Stimulated activated naive CD4-positive, alpha-beta T cell (primary cell): ENCODE data around the gene TRIP12.
"Not testable (repeated sequence)": the region's sequence is repeated elsewhere in the genome, so short reads cannot be mapped to it uniquely, and the experiment has no call there.

ENCODE experiments used
- DNase-seq, 6 experiments: peaks; one replicate each; lab custom pipeline; 2025; lab: John Stamatoyannopoulos, UW

Gene TRIP12

DNA sequence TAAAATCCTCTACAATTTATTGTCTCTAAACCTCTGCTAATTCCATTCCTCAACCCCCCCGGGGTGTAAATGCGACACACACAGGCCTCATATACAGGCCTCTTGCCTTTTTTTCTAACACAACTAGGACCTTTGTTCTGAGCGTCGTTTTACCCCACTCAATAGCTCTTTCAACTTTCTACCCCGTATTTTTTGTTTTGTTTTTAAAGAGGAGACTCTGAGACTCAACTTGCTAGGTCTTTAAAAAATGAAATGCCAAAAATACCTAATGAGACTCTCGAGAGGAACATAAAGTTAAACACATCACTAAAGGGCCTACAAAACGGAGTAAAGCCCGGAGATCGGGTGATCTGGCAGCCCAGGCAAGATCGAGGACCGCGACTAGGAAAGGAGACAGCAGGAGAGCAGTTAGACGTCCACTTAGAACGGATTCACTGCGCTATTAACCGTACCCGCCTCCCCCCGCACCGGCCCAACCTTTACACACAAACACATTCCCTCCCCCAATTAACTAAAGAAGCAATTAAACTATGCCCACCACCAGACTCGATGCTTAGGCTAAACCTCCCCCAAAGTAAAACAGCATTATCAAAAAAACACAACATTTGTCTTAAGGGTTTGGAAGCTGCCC, 1.7 kb downstream of the TRIP12 start:
- DNase-seq, result peak in 5 of 6 experiments; percentile 17 to 68 (median 47)

DNA sequence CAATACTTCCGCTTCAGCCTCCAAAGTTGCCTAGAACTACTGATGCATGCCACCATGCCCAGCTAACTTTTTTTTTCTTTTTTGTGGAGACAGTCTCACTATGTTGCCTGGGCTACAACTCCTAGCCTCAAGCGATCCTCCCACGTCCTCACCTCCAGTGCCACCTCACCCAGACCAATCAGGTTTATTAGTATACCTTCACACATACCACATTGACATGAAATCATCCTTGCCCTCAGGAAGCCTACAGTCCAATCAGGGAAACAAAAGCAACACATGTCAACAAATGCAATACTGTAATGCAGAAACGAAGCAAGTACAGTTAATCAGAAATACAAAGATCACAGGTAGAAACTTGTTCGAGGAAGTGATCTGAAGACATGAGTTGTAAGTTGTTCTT, 4.0 kb downstream of the TRIP12 start:
- no peak for DNase-seq

DNA sequence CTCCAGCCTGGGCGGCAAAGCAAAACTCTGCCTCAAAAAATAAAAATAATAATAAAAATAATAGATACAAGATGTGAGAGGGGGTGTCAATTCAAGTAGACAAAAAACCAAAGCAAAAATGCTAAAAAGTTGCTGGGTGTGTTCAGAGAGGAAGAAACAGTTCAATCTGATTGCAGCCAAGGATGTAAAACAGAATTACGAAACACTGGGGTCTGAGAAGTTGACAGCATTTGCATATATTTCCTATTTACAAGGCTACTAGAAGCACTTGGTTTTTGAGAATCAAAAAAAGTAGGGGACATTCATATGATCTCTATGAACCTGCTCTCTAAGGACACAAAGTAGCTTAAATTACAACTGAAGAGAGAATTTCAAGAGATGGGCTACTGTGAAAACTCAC, 7.6 kb downstream of the TRIP12 start:
- DNase-seq, result no peak

DNA sequence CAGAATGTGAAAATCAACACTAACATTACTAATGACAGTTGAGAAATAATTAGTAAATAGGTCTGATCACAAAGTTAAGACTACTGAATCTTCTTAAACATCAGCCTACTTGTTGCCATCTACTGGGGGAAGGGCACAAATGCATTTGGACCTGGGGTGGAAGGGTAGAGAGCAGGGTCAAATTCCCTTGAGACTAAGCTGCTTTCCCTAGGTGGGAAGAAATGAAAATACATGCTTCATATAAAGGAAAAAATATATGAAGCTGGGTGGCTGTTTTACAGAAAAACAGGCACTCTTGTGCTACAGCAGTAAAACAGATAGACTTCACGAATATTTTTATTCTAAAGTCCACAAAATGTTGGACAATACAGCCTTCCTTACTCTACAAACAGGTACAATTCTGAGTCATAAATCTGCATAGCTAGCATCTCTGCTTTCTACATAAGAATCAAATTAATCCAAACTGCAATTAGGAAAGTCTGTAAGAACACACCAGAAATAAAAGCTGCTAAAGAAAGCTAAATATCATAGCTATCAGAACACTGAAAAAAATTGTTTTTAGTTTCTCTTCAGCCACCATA, 10.9 kb downstream of the TRIP12 start:
- DNase-seq, result peak in 3 of 6 experiments; percentile 1 to 32 (median 17)

DNA sequence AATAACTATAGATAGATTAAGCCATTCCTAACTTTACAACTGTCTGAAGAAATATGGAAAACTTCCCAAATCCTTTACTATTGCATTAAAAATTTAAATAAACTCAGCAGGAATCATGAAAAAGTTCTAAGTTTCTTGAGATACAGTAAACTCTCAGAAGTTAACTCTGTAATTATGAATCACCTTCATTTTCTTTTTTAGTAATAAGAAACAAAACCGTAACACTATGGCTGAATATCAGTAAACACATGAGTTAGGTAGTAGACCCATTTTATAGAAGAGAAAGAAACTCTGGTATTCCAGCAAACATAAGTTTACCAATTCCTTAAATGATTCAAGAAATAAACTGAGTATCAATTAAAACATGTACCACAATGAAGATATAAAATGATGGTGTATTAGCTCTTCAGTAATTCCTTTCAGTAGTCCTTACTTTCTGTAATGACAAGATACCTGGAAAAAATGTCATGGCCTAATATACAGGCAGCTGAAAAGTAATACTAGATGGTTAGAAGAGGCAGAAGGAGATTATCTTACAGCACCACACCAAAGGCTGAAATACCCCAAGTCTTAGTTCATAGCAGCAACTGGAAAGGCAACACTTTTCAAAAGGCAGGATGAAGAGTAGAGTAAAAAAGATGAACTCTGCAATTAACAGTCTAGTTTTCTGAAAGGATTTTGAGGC, 11.5 kb downstream of the TRIP12 start:
- DNase-seq, result peak in 1 of 6 experiments; percentile 32

DNA sequence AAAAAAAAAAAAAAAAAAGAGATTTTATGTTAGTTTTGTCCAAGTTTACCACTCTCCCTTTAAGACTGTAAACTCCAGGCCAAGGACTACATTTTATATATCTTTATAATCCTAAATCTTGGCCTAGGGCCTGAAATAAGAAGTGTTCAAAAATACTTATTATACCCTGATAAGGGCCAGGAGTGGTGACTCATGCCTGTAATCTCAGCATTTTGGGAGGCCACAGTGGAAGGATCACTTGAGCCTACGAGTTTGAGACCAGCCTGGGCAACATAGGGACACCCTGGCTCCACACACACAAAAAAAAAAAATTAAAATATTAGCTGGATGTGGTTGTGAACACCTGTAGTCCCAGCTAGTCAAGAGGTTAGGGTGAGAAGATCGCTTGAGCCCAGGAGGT, 12.7 kb downstream of the TRIP12 start:
- no peak for DNase-seq

DNA sequence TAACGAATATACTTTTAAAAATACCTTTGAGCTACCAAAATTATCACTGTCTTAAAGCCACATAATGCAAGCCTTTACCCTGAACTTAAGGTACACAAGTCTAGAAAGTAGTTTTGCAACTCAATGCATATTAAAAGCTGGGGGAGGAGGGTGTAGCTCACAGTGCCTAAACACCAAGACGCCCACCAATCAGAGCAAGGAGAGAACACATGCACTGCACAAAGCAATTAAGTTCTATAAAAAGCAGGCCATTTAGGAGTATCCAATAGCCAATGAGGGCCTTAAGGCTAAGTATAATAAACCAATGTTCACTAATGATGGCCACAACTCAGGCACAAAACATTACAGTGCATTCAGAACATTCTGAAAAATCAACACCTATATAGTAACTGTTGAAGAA, 16.2 kb downstream of the TRIP12 start:
- no peak for DNase-seq

DNA sequence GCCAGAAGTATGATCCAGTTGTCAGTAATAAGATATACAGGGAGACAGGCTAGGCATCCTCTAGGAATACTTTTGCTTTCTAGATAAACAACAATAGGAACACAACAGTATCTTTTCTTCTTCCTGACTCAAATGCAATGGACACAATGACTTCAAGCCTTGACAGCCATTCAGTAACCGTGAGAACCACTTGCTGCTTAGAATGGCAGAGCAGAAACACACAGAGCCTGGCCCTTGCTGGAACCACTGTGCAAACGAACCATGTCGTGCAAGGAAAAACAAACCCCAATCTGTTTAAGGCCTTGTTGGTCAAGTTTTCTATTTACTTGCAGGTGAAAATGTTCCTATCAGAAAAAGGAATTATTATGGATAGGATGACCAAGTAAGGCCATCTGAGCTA, 18.8 kb downstream of the TRIP12 start:
- DNase-seq, result no peak

DNA sequence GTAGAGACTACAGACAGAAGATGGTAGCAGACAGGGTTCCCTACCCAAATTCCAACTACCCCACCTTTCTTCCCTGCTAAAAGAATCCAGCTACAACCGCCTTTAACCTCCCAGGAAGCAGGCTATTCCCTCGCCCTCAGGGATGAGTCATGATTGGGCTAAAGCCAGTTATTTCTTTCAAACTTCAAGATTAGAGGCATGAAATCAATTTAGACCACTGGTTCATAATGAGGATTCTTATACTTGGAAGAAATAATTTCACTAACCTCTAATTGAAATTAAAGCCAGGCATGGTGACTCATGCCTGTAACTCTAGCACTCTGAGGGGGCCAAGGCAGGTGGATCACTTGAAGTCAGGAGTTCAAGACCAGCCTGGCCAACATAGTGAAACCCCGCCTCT, 20.0 kb downstream of the TRIP12 start:
- DNase-seq, result no peak

DNA sequence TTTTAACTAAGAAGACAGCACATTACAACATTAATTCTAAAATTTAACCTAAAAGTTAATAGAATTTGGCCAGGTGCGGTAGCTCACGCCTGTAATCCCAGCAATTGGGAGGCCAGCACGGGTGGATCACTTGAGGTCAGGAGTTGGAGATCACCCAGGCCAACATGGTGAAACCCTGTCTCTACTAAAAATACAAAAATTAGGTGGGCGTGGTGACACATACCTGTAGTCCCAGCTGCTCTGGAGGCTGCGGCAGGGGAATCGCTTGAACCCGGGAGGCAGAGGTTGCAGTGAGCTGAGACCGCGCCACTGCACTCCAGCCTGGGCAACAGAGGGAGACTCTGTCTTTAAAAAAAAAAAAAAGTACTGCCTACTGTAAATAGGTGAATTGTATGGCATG, 21.3 kb downstream of the TRIP12 start:
- DNase-seq, result not testable (repeated sequence)

DNA sequence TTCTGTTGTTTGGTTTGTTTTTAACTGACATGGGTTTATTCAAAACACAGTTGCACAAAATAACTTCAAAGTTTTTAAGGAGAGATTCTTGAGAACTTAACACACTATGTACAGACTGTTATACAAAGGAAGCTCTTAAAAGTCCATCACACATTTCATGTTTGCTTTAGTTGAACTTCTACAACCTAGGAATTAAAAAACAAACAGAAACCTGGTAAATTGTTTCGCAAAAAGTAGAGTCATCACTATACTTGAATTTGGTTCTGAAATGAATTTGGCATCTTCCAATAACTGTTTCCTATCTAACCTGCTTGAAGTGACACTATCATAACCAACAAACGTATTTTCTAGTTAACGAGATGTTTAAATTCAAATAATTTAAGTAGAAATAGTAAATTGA, 21.8 kb downstream of the TRIP12 start:
- DNase-seq, result no peak

DNA sequence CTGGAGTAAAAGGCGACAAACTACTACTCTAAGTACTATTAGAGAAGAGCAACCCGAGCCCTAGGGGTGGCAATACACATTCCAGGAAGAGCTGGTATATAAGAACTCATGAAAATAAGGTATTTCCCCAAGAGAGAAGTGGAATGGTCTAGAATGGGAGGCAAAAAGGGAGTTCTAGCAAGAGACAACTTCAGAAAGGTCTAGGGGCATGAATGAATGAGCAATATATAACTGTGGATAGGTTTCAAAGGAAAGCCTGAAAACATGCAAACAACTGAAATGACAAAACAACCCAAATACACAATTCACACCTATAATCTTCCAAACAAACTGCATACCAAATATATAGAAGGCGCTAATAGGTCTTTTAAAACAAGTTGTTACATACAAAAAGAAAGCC, 22.2 kb downstream of the TRIP12 start:
- no peak for DNase-seq

DNA sequence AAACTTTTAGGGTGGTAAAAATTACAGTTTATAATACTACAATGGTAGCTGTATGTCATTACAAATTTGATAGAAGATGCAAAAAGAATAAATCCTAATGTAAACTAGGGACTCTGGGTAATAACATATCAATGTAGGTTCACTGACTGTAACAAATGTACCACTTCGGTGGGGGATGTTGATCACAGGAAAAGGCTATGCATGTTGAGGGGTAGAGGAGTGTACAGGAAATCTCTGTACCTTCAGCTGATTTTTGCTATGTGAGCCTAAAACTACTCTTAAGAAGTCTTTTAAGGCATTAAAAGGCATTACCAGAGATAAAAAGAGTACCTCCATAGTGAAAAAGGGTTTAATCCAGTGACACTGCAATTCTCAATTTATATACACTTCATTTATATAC, 25.0 kb downstream of the TRIP12 start:
- peak in 2 of 6 experiments; percentile 9 to 17 for DNase-seq

DNA sequence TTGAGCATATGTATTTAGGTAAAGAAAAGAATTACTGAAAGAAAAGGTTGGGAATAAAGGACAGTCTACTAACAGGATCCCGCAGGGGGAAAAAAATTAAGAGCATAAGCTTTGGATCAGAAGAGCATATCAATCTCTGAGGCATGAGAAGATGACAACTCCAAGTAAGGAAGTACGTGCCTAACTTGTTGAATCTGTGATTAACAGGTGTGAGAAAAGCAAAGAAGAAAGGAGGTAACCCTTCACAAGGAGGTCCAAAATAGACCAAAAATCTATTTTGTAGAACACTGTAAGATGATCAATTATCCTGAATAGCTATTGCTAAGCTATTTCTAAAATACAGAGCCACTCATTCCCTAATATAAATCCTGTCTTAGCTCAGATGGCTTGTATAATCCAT, 32.8 kb downstream of the TRIP12 start:
- DNase-seq, result no peak

DNA sequence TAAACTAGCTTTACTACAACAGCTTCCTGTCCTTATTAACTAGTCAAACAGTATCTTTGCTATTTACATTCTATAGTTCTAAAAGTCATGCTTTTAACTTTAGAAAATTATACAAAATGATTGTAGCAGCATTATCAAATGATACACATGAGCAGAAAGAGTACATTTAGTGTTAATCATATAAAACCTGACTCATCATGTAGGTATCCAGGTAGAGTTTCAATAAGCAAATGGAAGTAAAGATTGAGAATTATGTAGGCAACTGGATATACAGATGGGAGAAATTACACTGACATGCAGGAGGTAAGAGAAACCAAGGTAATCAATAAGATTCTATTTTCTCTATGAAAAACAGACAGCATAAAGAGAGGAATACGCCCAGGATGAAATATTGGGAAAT, 33.8 kb downstream of the TRIP12 start:
- no peak for DNase-seq

DNA sequence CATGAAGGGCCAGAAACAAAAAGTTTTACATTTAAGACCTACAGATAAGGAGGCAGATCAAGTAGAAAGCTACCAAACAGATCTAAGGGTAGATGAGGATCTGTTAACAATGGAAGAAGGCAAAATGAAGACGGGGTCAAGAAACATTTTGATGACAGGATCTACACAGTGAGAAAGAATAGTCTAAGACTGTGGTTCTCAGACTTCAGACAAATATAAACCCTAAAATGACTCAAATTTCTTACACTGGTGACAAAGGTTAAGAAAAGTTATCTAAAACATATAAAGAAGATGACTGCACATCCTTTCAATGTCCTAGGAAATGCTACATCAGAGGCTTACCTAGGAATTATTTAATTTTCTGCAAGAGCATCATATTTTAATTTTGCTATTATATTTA, 34.4 kb downstream of the TRIP12 start:
- DNase-seq, result no peak

DNA sequence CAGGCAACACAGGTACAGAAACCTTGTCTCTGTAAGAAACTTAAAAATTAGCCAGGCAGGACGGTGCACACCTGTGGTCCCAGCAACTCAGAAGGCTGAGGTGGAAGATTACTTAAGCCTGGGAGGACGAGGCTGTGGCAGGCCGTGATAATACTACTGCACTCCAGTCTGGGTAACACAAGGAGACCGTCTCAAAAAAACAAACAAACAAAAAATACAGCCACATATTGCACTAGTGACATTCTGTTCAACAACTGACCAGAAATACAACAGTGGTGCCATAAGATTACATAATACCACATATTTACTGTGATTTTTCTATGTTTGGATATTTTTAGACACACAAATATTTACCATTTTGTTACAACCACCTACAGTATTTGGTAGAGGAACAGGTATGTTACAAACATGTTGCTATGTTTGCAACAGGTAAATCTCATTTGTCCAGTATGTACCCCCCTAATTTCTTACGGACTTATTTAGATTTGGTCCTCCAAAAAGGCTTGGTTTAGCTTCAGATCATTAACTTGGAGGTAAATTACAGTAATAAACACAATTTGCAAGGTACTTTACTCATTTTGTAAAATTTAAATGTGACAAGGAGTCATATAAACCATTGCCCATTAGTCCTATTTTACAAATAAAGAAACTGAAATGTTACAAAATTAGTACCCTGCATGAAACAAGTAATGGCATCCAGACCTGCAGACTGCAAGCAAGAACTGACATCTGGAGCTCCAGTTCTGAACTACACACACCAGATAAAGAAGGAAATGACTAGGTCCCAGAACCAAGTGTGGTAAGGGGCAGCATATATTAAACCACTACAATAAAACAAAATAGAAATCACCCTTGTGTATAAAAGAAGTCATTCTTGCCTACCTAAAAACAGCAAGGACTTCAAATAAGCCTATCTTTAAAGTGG, 36.8 kb downstream of the TRIP12 start:
- no peak for DNase-seq

DNA sequence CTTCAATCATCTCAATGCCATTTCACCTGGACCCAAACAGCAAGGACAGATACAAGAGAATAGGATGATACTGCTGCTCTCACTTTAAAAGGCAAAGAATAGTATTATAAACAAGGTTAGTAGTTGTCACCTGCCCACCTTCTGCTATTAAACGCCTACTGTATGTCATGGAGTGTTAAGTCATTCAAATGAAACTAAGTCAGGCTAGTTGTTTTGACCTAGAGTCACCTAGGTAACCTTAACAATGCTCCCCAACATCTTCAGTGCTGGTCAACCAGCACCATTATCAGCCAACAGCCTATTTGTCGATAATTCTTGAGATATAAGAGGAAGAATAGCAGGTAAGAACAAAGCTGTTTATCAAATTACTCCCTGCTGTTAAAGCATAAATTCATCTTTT, 39.2 kb downstream of the TRIP12 start:
- DNase-seq, result no peak

DNA sequence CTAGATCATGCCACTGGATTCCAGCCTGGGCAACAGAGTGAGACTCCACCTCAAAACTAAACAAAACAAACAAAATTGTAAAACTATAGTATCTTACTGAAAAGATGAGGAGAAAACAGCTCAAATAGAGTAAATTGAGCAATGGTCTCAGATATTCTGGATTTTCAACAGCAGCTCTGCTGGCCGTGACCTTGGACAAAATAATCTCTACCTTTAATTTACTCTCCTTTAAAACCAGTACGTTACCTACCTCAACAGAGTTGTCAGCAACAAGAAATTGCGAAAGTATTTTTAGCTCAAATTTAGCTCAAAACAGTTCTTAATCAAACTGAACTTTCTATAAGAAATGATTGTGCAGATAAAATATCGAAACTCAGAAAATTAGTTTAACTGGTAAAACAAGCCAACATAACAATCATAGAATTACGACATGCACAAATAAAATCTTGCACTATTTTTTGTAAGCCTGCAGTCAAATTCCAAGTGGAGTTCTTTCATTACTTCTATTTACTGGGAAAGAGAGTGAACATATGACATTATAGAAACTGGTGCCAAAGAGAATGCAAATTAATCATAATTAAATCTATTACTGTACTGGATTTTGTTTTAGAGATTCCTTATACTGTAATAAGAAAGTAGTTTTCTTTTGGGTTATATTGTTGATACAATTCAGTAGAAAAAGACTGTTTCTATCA, 40.8 kb downstream of the TRIP12 start:
- no peak for DNase-seq

DNA sequence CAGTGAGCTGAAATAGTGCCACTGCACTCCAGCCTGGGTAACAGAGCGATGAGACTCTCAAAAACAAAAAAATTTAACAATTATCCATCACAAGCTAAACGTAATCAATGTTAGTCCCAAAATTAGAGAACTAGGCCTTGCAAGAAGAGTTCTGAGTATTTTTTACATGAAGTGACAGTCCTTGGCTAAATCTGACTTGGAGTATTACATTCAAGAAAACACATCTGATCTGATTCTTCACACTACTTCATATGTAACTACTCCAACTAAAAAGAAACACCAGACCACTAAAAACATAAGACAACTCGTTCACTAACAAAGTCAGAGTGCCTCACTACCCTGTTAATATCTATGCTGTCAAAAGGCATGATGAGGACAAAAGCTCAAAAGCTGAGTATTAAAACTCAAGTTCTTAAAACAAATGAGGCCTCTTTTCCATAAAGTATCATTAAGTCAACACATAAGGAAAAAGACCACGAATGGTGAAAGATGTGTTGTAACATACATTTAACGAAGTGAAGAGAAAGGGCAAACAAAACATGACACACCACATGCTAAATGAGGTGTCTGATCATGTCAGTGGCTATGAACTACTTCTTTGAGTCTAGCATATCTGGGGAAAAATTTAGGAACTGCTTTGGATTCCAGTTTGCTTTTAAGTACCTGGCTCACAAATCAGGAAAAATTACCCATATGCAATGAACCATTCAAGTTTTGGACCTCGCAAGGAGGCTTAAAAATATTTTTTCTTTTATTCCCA, 42.4 kb downstream of the TRIP12 start:
- no peak for DNase-seq

DNA sequence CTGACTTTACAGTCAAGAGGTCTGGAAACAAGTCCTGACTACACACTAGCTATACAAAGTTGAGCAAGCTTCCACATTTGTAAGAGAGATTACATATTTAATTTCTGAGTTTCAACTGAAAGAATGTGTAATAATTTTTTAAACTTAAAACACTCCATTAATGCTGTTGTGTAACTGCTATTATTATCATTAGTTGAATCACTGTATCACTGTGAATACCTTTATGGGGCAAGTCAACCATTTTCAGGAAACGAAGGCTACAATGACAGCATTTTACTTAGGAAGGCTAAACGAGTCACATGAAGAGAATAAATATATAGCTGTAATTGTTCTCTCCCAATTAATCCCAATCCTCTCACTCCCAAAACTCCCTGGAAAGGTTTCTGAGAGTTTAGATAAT, 46.3 kb downstream of the TRIP12 start:
- DNase-seq, result no peak
